ENCODE results near the gene P4HA2. TPM values are rescaled to one million over a fixed set of nuclear protein-coding genes. Genes with fewer than 3 reads are reported as not detected.

Gene P4HA2
- total RNA-seq, 1 donor from 2014 or later: 26.6 TPM

- Mint-ChIP-seq H3K27me3 (ENCODE audit: unreplicated experiment) (peaks cover 9% of the 10 kb centered on the region), H3K36me3 (ENCODE audit: unreplicated experiment) (no peaks in the 10 kb centered on the region), H3K27ac (ENCODE audit: unreplicated experiment) (no peak overlapping the region), H3K4me1 (ENCODE audit: low read depth, unreplicated experiment) (peaks cover 37% of the 10 kb centered on the region), H3K4me3 (ENCODE audit: unreplicated experiment) (no peak overlapping the region), H3K9me3 (ENCODE audit: unreplicated experiment) (peaks cover 6% of the 10 kb centered on the region)
- DNase-seq: no peak
- no peak for TF ChIP-seq CTCF (IDR thresholded peaks at IDR 0.05; ENCODE audit: partially characterized antibody, unreplicated experiment)
Measured at GRCh38 chr5:132264546-132265335, 37.1 kb upstream of the P4HA2 start.

- Mint-ChIP-seq H3K27ac (ENCODE audit: unreplicated experiment) (no peak overlapping the region), H3K36me3 (ENCODE audit: unreplicated experiment) (no peaks in the 10 kb centered on the region), H3K4me3 (ENCODE audit: unreplicated experiment) (no peak overlapping the region), H3K4me1 (ENCODE audit: low read depth, unreplicated experiment) (peaks cover 34% of the 10 kb centered on the region), H3K27me3 (ENCODE audit: unreplicated experiment) (peaks cover 17% of the 10 kb centered on the region), H3K9me3 (ENCODE audit: unreplicated experiment) (peaks cover 11% of the 10 kb centered on the region)
- no peak for DNase-seq
- TF ChIP-seq CTCF (IDR thresholded peaks at IDR 0.05; ENCODE audit: partially characterized antibody, unreplicated experiment): no peak
Measured at GRCh38 chr5:132263548-132264261, 36.1 kb upstream of the P4HA2 start.

GRCh38 chr5:132262882-132263547 is 35.4 kb upstream of the P4HA2 start:
- Mint-ChIP-seq H3K36me3 (ENCODE audit: unreplicated experiment) (no peaks in the 10 kb centered on the region), H3K27me3 (ENCODE audit: unreplicated experiment) (peaks cover 17% of the 10 kb centered on the region), H3K9me3 (ENCODE audit: unreplicated experiment) (peaks cover 11% of the 10 kb centered on the region), H3K4me1 (ENCODE audit: low read depth, unreplicated experiment) (peaks cover 34% of the 10 kb centered on the region), H3K4me3 (ENCODE audit: unreplicated experiment) (no peak overlapping the region), H3K27ac (ENCODE audit: unreplicated experiment) (no peak overlapping the region)
- no peak for DNase-seq
- TF ChIP-seq CTCF (IDR thresholded peaks at IDR 0.05; ENCODE audit: partially characterized antibody, unreplicated experiment): no peak

- Mint-ChIP-seq H3K27ac (ENCODE audit: unreplicated experiment) (peak overlapping the region; percentile 0), H3K4me3 (ENCODE audit: unreplicated experiment) (no peak overlapping the region), H3K27me3 (ENCODE audit: unreplicated experiment) (peaks cover 15% of the 10 kb centered on the region), H3K36me3 (ENCODE audit: unreplicated experiment) (no peaks in the 10 kb centered on the region), H3K9me3 (ENCODE audit: unreplicated experiment) (peaks cover 9% of the 10 kb centered on the region), H3K4me1 (ENCODE audit: low read depth, unreplicated experiment) (peaks cover 30% of the 10 kb centered on the region)
- DNase-seq: no peak
- TF ChIP-seq CTCF (IDR thresholded peaks at IDR 0.05; ENCODE audit: partially characterized antibody, unreplicated experiment): no peak
Measured at GRCh38 chr5:132261881-132262845, 34.5 kb upstream of the P4HA2 start.
